A549 (cell line): ENCODE measurements around the gene OSBPL2. TPM values are rescaled to one million over a fixed set of nuclear protein-coding genes. Genes with fewer than 3 reads are reported as not detected.

Experiments used
- ATAC-seq, 2 experiments: fragments of 200-7000 bp in 1 of 2; fragments of >200 bp in 1 of 2; cut with Nextera tagmentation in 1 of 2; cut with Tn5 transposase in 1 of 2; 3 replicates each; pipeline versions ENCODE4 v1.8.0 to v1.9.1; 2018 to 2020; ENCODE audit warnings: mild to moderate bottlenecking in 1 of 2, moderate library complexity in 1 of 2
- CTCF ChIA-PET: fragments of 300-600 bp; sonication (Branson Sonifier 250); formaldehyde crosslinking; extraction: SDS; loops from one replicate; lab custom pipeline; 2021; ENCODE audit warnings: antibody characterized with exemption, inconsistent platforms; lab: Yijun Ruan, JAX
- POLR2A ChIA-PET: fragments of 350-600 bp; formaldehyde crosslinking; extraction: SDS; loops from one replicate; lab custom pipeline; 2021; ENCODE audit warnings: antibody characterized with exemption, inconsistent platforms; lab: Yijun Ruan, JAX
- DNase-seq, 2 experiments: peaks; one replicate each; pipeline versions ENCODE4 v3.0.0 to v3.0.0-alpha.2; 2011 to 2016; ENCODE audit warnings: low read depth in 1 of 2, low spot score in 1 of 2
- FAIRE-seq: peaks from 2 replicates; lab custom pipeline; 2011; peaks lifted over from hg19 to GRCh38; lab: Jason Lieb, UNC
- H3K27ac ChIP-seq, 2 experiments: fragments of >200 bp; sonication (Bioruptor Twin); formaldehyde crosslinking; 3 replicates each; pipeline ENCODE4 v1.5.1; 2016 to 2017
- H3K4me1 ChIP-seq: fragments of >200 bp; sonication (Bioruptor Twin); formaldehyde crosslinking; 3 replicates; pipeline ENCODE4 v1.6.1; 2016
- H3K4me2 ChIP-seq: fragments of >200 bp; sonication (Bioruptor Twin); formaldehyde crosslinking; 3 replicates; pipeline ENCODE4 v1.6.1; 2016
- H3K4me3 ChIP-seq: fragments of >200 bp; sonication (Bioruptor Twin); formaldehyde crosslinking; 3 replicates; pipeline ENCODE4 v1.5.1; 2016
- H3K9me3 ChIP-seq: fragments of >200 bp; sonication (Bioruptor Twin); formaldehyde crosslinking; 3 replicates; pipeline ENCODE4 v1.6.1; 2016
- BHLHE40 ChIP-seq: IDR thresholded peaks from 2 replicates; pipeline ENCODE4 v1.6.1; 2012; ENCODE audit warnings: low read depth, low read length, inconsistent platforms
- CBX8 ChIP-seq: fragments of 200-600 bp; sonication (generic); IDR thresholded peaks from 2 replicates; pipeline ENCODE4 v1.6.1; 2016
- CHD2 ChIP-seq: fragments of 150-350 bp; IDR thresholded peaks from 2 replicates; pipeline ENCODE4 v1.6.1; 2014; ENCODE audit warnings: low read length; ENCODE audit not compliant: partially characterized antibody
- EHMT2 ChIP-seq: fragments of 200-600 bp; sonication (generic); IDR thresholded peaks from 2 replicates; pipeline ENCODE4 v1.6.1; 2016; ENCODE audit warnings: antibody characterized with exemption, low read depth, mild to moderate bottlenecking, moderate library complexity
- EP300 ChIP-seq, 2 experiments: fragments of >200 bp; sonication (Bioruptor Twin); formaldehyde crosslinking; IDR thresholded peaks; 2 replicates in 1 of 2; 3 replicates in 1 of 2; pipeline ENCODE4 v1.6.1; 2016 to 2017
- FOSL2 ChIP-seq, 2 experiments: fragments of 450-650 bp in 1 of 2; fragments of >200 bp in 1 of 2; sonication (Bioruptor Twin) in 1 of 2; formaldehyde crosslinking; IDR thresholded peaks; 2 replicates each; pipeline versions ENCODE4 v1.5.0 to v1.6.1; 2016 to 2020; ENCODE audit warnings: mild to moderate bottlenecking in 1 of 2, moderate library complexity in 1 of 2
- HMGXB4 ChIP-seq: fragments of 250-450 bp; sonication (Bioruptor Pico); IDR thresholded peaks from 2 replicates; pipeline ENCODE4 v1.5.0; 2021; ENCODE audit warnings: mild to moderate bottlenecking, moderate library complexity, borderline replicate concordance
- HOXB5 ChIP-seq: fragments of 250-450 bp; sonication (Bioruptor Pico); IDR thresholded peaks from 2 replicates; pipeline ENCODE4 v1.5.0; 2020; ENCODE audit warnings: mild to moderate bottlenecking, moderate library complexity
- JUNB ChIP-seq: fragments of >200 bp; sonication (Bioruptor Twin); formaldehyde crosslinking; IDR thresholded peaks from 2 replicates; pipeline ENCODE4 v1.6.1; 2016
- KDM1A ChIP-seq: fragments of 200-600 bp; sonication (generic); IDR thresholded peaks from 2 replicates; pipeline ENCODE4 v1.6.1; 2016; ENCODE audit warnings: low read depth, mild to moderate bottlenecking
- MAZ ChIP-seq: fragments of 150-350 bp; IDR thresholded peaks from 2 replicates; pipeline ENCODE4 v1.6.1; 2014; ENCODE audit warnings: antibody characterized with exemption, low read depth, low read length, borderline replicate concordance
- MYC ChIP-seq: IDR thresholded peaks from 2 replicates; pipeline ENCODE4 v1.6.1; 2012; ENCODE audit warnings: mild to moderate bottlenecking, inconsistent platforms, low read length, improper control_type of control experiment, borderline replicate concordance
- NFE2L2 ChIP-seq: fragments of 150-350 bp; conservative IDR thresholded peaks from 2 replicates; pipeline ENCODE4 v1.6.1; 2014; ENCODE audit warnings: low read length
- POLR2A ChIP-seq: IDR thresholded peaks from 2 replicates; pipeline ENCODE4 v1.6.1; 2012; ENCODE audit warnings: mild to moderate bottlenecking, low read length
- RAD21 ChIP-seq, 2 experiments: fragments of >200 bp in 1 of 2; sonication (Bioruptor Twin) in 1 of 2; formaldehyde crosslinking in 1 of 2; IDR thresholded peaks in 1 of 2; conservative IDR thresholded peaks in 1 of 2; 2 replicates in 1 of 2; 3 replicates in 1 of 2; pipeline ENCODE4 v1.6.1; 2012 to 2018; ENCODE audit warnings: inconsistent platforms in 1 of 2
- REST ChIP-seq: fragments of 200-600 bp; sonication (generic); IDR thresholded peaks from 2 replicates; pipeline ENCODE4 v1.6.1; 2016; ENCODE audit warnings: antibody characterized with exemption, mild to moderate bottlenecking, moderate library complexity
- SMC3 ChIP-seq: fragments of >200 bp; sonication (Bioruptor Twin); formaldehyde crosslinking; IDR thresholded peaks from 3 replicates; pipeline ENCODE4 v1.6.1; 2018; ENCODE audit warnings: inconsistent platforms
- ZSCAN20 ChIP-seq: fragments of 250-450 bp; sonication (Bioruptor Pico); IDR thresholded peaks from 2 replicates; pipeline ENCODE4 v1.8.0; 2022; ENCODE audit warnings: mild to moderate bottlenecking, moderate library complexity
- WGBS: methylation state at CpG from one replicate; pipeline ENCODE4 v1.1.6; 2017; ENCODE audit errors: missing lambda C conversion rate; 5-methylcytosine and 5-hydroxymethylcytosine counted together
- polyA plus RNA-seq, 4 experiments: library from polyadenylated mRNA; depleted of rRNA in 3 of 4; stranded (reverse); fragments of >200 nt; fragmentation: RNase III in 1 of 4; extraction: RNeasy Plus Mini Kit Qiagen cat#74134 plus additional on column Dnase treatment in 1 of 4; gene quantifications; 2 replicates in 3 of 4; 3 replicates in 1 of 4; pipeline ENCODE4 v1.2.3, GENCODE V29; 2011 to 2017

OSBPL2 gene
- polyA plus RNA-seq, 2 of the 4 experiments (the other 2 are of a cell fraction): 14.6 to 14.8 TPM

GRCh38 chr20:62217913-62218773 lies 20.2 kb upstream of the OSBPL2 start:
- ChIA-PET CTCF (interaction anchor here (0.6 kb wide), 1 partner anchor 9 kb away, joined by 3 read pairs; no protein-coding TSS in a partner anchor), POLR2A (no interaction called here)
- Histone ChIP-seq H3K4me1 (peaks cover 22% of the 10 kb centered on the region; the same call in 2 of the 3 replicates), H3K9me3 (no peaks in the 10 kb centered on the region), H3K4me2 (no peak overlapping the region), H3K4me3 (no peak overlapping the region; the same call in 2 of the 3 replicates), H3K27ac (no peak overlapping the region)
- ATAC-seq: peak in 1 of 2 experiments; percentile 12; a peak in 3 of 6 replicates
- TF ChIP-seq FOSL2 (IDR thresholded peaks at IDR 0.05) (no peak), FOSL2 (CRISPR knock-in tag; IDR thresholded peaks at IDR 0.05) (no peak), MYC (no peak), CBX8 (no peak), HMGXB4 (CRISPR knock-in tag) (no peak), KDM1A (no peak), ZSCAN20 (CRISPR knock-in tag) (no peak), EHMT2 (no peak), HOXB5 (no peak), EP300 (IDR thresholded peaks at IDR 0.05) (no peak), SMC3 (no peak), CHD2 (no peak), RAD21 (conservative IDR thresholded peaks at IDR 0.05 in 1 of 2, IDR thresholded peaks at IDR 0.05 in 1 of 2) (no peak), POLR2A (no peak), MAZ (no peak)
- FAIRE-seq: no peak
- 32% methylated on average over 31 of the region's 38 CpGs for WGBS
- DNase-seq: no peak

- TF ChIP-seq FOSL2 (IDR thresholded peaks at IDR 0.05): no peak
- TF ChIP-seq FOSL2 (CRISPR knock-in tag; IDR thresholded peaks at IDR 0.05): no peak
- no peak for TF ChIP-seq JUNB
- TF ChIP-seq NFE2L2: no peak
- TF ChIP-seq BHLHE40: no peak
- CTCF ChIA-PET: no interaction called here
- FAIRE-seq (no peak), DNase-seq (peak in 1 of 2 experiments; percentile 42), ATAC-seq (0 out of 6 replicates have a peak, but pooled peaks of 1 of the 2 experiments have one; percentile 1)
- no peak overlapping the region for H3K27ac ChIP-seq
- 15% methylated on average over 14 of the region's 84 CpGs for WGBS
- H3K4me2 ChIP-seq: peak overlapping the region; percentile 98
- no peaks in the 10 kb centered on the region for H3K9me3 ChIP-seq
- POLR2A ChIA-PET: no interaction called here
- H3K4me3 ChIP-seq: peak overlapping the region; percentile 50
- H3K4me1 ChIP-seq: peaks cover 17% of the 10 kb centered on the region; the same call in 2 of the 3 replicates
These were observed 19.0 kb upstream of the OSBPL2 start for GRCh38 chr20:62219101-62219991.

- TF ChIP-seq RAD21 (conservative IDR thresholded peaks at IDR 0.05 in 1 of 2, IDR thresholded peaks at IDR 0.05 in 1 of 2): no peak
- peak; percentile 82 for TF ChIP-seq REST
- no peak for DNase-seq
- ChIA-PET POLR2A (no interaction called here), CTCF (no interaction called here)
- Histone ChIP-seq H3K4me2 (peak within 1 kb of the TSS; percentile 98), H3K27ac (no peak within 1 kb of the TSS), H3K4me3 (peak within 1 kb of the TSS; percentile 50), H3K4me1 (peaks cover 17% of the 10 kb centered on the region; the same call in 2 of the 3 replicates), H3K9me3 (no peaks in the 10 kb centered on the region)
- ATAC-seq: peak; percentile 17 to 33; a peak in 4 of 6 replicates
- FAIRE-seq: no peak
- 10% methylated on average over 2 of the region's 84 CpGs for WGBS
These were observed 18.2 kb upstream of the OSBPL2 start, which contains the start of gene HRH3 for GRCh38 chr20:62219992-62220665. Gene HRH3, minus strand, starts transcription at chr20:62220278. Its CDS starts 308 bp downstream, at chr20:62219970.
